Ishikawa (cell line): Measurements from ENCODE around the gene SGO2.

Experiments used
- EGR1 ChIP-seq: IDR thresholded peaks from 2 replicates; pipeline ENCODE4 v1.6.1; 2012
- EP300 ChIP-seq: IDR thresholded peaks from 2 replicates; pipeline ENCODE4 v1.6.1; 2012; ENCODE audit warnings: borderline replicate concordance
- FOXM1 ChIP-seq: IDR thresholded peaks from 2 replicates; pipeline ENCODE4 v1.6.1; 2012; ENCODE audit warnings: low read depth, borderline replicate concordance
- RAD21 ChIP-seq: IDR thresholded peaks from 2 replicates; pipeline ENCODE4 v1.6.1; 2012; ENCODE audit warnings: low read depth
- TAF1 ChIP-seq: IDR thresholded peaks from 2 replicates; pipeline ENCODE4 v1.6.1; 2012; ENCODE audit warnings: low read depth, mild to moderate bottlenecking

GRCh38 chr2:200484934-200485333 lies 41.1 kb upstream of the SGO2 start:
- TF ChIP-seq TAF1 = no peak
- TF ChIP-seq RAD21 = no peak
- no peak for TF ChIP-seq EGR1
- TF ChIP-seq EP300 = no peak
- TF ChIP-seq FOXM1 = no peak
